HEK293 (cell line): Measurements from ENCODE around the gene WDR6.
A peak's percentile ranks its signal among the peaks of the same experiment; 100 is the strongest.

Experiments
- AEBP2 ChIP-seq: fragments of 450-650 bp; formaldehyde crosslinking; IDR thresholded peaks from 2 replicates; pipeline ENCODE4 v1.5.1; 2016; ENCODE audit warnings: missing biosample characterization, missing genetic modification characterization, borderline replicate concordance
- FEZF1 ChIP-seq: fragments of 450-650 bp; formaldehyde crosslinking; IDR thresholded peaks from 2 replicates; pipeline ENCODE4 v1.5.1; 2016; ENCODE audit warnings: missing biosample characterization, missing genetic modification characterization
- GLIS2 ChIP-seq: fragments of 450-650 bp; formaldehyde crosslinking; IDR thresholded peaks from 2 replicates; pipeline ENCODE4 v1.5.1; 2016; ENCODE audit warnings: missing biosample characterization, missing genetic modification characterization
- HOXC10 ChIP-seq: sonication (generic); formaldehyde crosslinking; IDR thresholded peaks from 2 replicates; pipeline ENCODE4 v1.8.1; 2023; ENCODE audit warnings: mild to moderate bottlenecking, missing genetic modification reagents
- KLF1 ChIP-seq: fragments of 450-650 bp; formaldehyde crosslinking; IDR thresholded peaks from 2 replicates; pipeline ENCODE4 v1.5.1; 2016; ENCODE audit warnings: missing biosample characterization, missing genetic modification characterization
- MEIS1 ChIP-seq: sonication (generic); formaldehyde crosslinking; IDR thresholded peaks from 2 replicates; pipeline ENCODE4 v1.8.1; 2022; ENCODE audit warnings: missing genetic modification reagents, mild to moderate bottlenecking, borderline replicate concordance
- MZF1 ChIP-seq: fragments of 450-650 bp; formaldehyde crosslinking; IDR thresholded peaks from 2 replicates; pipeline ENCODE4 v1.5.1; 2017; ENCODE audit warnings: missing biosample characterization, missing genetic modification characterization, borderline replicate concordance
- SP3 ChIP-seq: fragments of 450-650 bp; formaldehyde crosslinking; IDR thresholded peaks from 2 replicates; pipeline ENCODE4 v1.5.1; 2016; ENCODE audit warnings: missing biosample characterization, missing genetic modification characterization
- SP7 ChIP-seq: fragments of 450-650 bp; formaldehyde crosslinking; IDR thresholded peaks from 2 replicates; pipeline ENCODE4 v1.5.1; 2016; ENCODE audit warnings: missing biosample characterization, missing genetic modification characterization
- YY2 ChIP-seq: fragments of 450-650 bp; formaldehyde crosslinking; IDR thresholded peaks from 2 replicates; pipeline ENCODE4 v1.5.1; 2016; ENCODE audit warnings: missing biosample characterization, missing genetic modification characterization
- ZBTB17 ChIP-seq: fragments of 450-650 bp; formaldehyde crosslinking; IDR thresholded peaks from 2 replicates; pipeline ENCODE4 v1.5.1; 2016; ENCODE audit warnings: missing biosample characterization, missing genetic modification characterization
- ZBTB6 ChIP-seq: fragments of 450-650 bp; formaldehyde crosslinking; IDR thresholded peaks from 2 replicates; pipeline ENCODE4 v1.5.1; 2017; ENCODE audit warnings: missing biosample characterization, missing genetic modification characterization
- ZBTB8A ChIP-seq: fragments of 450-650 bp; formaldehyde crosslinking; IDR thresholded peaks from 2 replicates; pipeline ENCODE4 v1.5.1; 2016; ENCODE audit warnings: missing biosample characterization, missing genetic modification characterization
- ZFP69B ChIP-seq: fragments of 450-650 bp; formaldehyde crosslinking; IDR thresholded peaks from 2 replicates; pipeline ENCODE4 v1.5.1; 2016; ENCODE audit warnings: missing biosample characterization, missing genetic modification characterization
- ZNF112 ChIP-seq: fragments of 450-650 bp; formaldehyde crosslinking; IDR thresholded peaks from 2 replicates; pipeline ENCODE4 v1.5.0; 2017; ENCODE audit warnings: missing biosample characterization, missing genetic modification characterization
- ZNF121 ChIP-seq: fragments of 450-650 bp; formaldehyde crosslinking; IDR thresholded peaks from 2 replicates; pipeline ENCODE4 v1.5.1; 2016; ENCODE audit warnings: missing biosample characterization, missing genetic modification characterization
- ZNF140 ChIP-seq: fragments of 450-650 bp; formaldehyde crosslinking; IDR thresholded peaks from 2 replicates; pipeline ENCODE4 v1.5.1; 2016; ENCODE audit warnings: missing biosample characterization, missing genetic modification characterization
- ZNF202 ChIP-seq: fragments of 450-650 bp; formaldehyde crosslinking; IDR thresholded peaks from 2 replicates; pipeline ENCODE4 v1.5.1; 2016; ENCODE audit warnings: missing biosample characterization, missing genetic modification characterization, borderline replicate concordance
- ZNF311 ChIP-seq: fragments of 450-650 bp; formaldehyde crosslinking; IDR thresholded peaks from 2 replicates; pipeline ENCODE4 v1.5.1; 2017; ENCODE audit warnings: missing biosample characterization, missing genetic modification characterization, borderline replicate concordance
- ZNF341 ChIP-seq: fragments of 450-650 bp; formaldehyde crosslinking; IDR thresholded peaks from 2 replicates; pipeline ENCODE4; 2016; ENCODE audit warnings: low read depth, missing biosample characterization, missing genetic modification characterization
- ZNF37A ChIP-seq: fragments of 450-650 bp; IDR thresholded peaks from 2 replicates; pipeline ENCODE4 v1.5.1; 2018; ENCODE audit warnings: missing biosample characterization, missing genetic modification characterization
- ZNF404 ChIP-seq: fragments of 450-650 bp; formaldehyde crosslinking; IDR thresholded peaks from 2 replicates; pipeline ENCODE4 v1.5.1; 2017; ENCODE audit warnings: missing biosample characterization, missing genetic modification characterization
- ZNF416 ChIP-seq: fragments of 450-650 bp; formaldehyde crosslinking; IDR thresholded peaks from 2 replicates; pipeline ENCODE4 v1.5.1; 2016; ENCODE audit warnings: missing biosample characterization, missing genetic modification characterization
- ZNF423 ChIP-seq: fragments of 450-650 bp; formaldehyde crosslinking; IDR thresholded peaks from 2 replicates; pipeline ENCODE4 v1.5.1; 2016; ENCODE audit warnings: missing biosample characterization, missing genetic modification characterization
- ZNF473 ChIP-seq: fragments of 450-650 bp; formaldehyde crosslinking; IDR thresholded peaks from 2 replicates; pipeline ENCODE4 v1.5.1; 2017; ENCODE audit warnings: missing biosample characterization, missing genetic modification characterization
- ZNF501 ChIP-seq: fragments of 450-650 bp; formaldehyde crosslinking; IDR thresholded peaks from 2 replicates; pipeline ENCODE4 v1.5.1; 2016; ENCODE audit warnings: missing biosample characterization, missing genetic modification characterization
- ZNF548 ChIP-seq: fragments of 450-650 bp; formaldehyde crosslinking; IDR thresholded peaks from 2 replicates; pipeline ENCODE4 v1.5.1; 2016; ENCODE audit warnings: missing biosample characterization, missing genetic modification characterization
- ZNF585B ChIP-seq: fragments of 450-650 bp; formaldehyde crosslinking; IDR thresholded peaks from 2 replicates; pipeline ENCODE4 v1.5.1; 2016; ENCODE audit warnings: missing biosample characterization, missing genetic modification characterization
- ZNF621 ChIP-seq: fragments of 450-650 bp; formaldehyde crosslinking; IDR thresholded peaks from 2 replicates; pipeline ENCODE4 v1.5.1; 2017; ENCODE audit warnings: missing biosample characterization, missing genetic modification characterization
- ZNF624 ChIP-seq: fragments of 450-650 bp; formaldehyde crosslinking; IDR thresholded peaks from 2 replicates; pipeline ENCODE4 v1.5.1; 2017; ENCODE audit warnings: missing biosample characterization, missing genetic modification characterization
- ZNF660 ChIP-seq: fragments of 450-650 bp; IDR thresholded peaks from 2 replicates; pipeline ENCODE4 v1.5.1; 2018; ENCODE audit warnings: missing biosample characterization, mild to moderate bottlenecking, missing genetic modification characterization
- ZNF664 ChIP-seq: fragments of 450-650 bp; formaldehyde crosslinking; IDR thresholded peaks from 2 replicates; pipeline ENCODE4 v1.5.1; 2016; ENCODE audit warnings: missing biosample characterization, missing genetic modification characterization
- ZNF704 ChIP-seq: fragments of 450-650 bp; formaldehyde crosslinking; IDR thresholded peaks from 2 replicates; pipeline ENCODE4 v1.5.1; 2016; ENCODE audit warnings: missing biosample characterization, missing genetic modification characterization
- ZNF747 ChIP-seq: fragments of 450-650 bp; formaldehyde crosslinking; IDR thresholded peaks from 2 replicates; pipeline ENCODE4 v1.5.1; 2016; ENCODE audit warnings: missing biosample characterization, missing genetic modification characterization
- ZNF791 ChIP-seq: fragments of 450-650 bp; formaldehyde crosslinking; IDR thresholded peaks from 2 replicates; pipeline ENCODE4 v1.5.1; 2016; ENCODE audit warnings: missing biosample characterization, missing genetic modification characterization
- TF ChIP-seq, protein P1 (sequence below): fragments of 450-650 bp; formaldehyde crosslinking; IDR thresholded peaks from 2 replicates; pipeline ENCODE4 v1.5.1; 2016; ENCODE audit warnings: missing biosample characterization, missing genetic modification characterization
- TF ChIP-seq, protein P2 (sequence below): fragments of 450-650 bp; formaldehyde crosslinking; IDR thresholded peaks from 2 replicates; pipeline ENCODE4 v1.5.1; 2016; ENCODE audit warnings: missing biosample characterization, missing genetic modification characterization

WDR6 gene

DNA sequence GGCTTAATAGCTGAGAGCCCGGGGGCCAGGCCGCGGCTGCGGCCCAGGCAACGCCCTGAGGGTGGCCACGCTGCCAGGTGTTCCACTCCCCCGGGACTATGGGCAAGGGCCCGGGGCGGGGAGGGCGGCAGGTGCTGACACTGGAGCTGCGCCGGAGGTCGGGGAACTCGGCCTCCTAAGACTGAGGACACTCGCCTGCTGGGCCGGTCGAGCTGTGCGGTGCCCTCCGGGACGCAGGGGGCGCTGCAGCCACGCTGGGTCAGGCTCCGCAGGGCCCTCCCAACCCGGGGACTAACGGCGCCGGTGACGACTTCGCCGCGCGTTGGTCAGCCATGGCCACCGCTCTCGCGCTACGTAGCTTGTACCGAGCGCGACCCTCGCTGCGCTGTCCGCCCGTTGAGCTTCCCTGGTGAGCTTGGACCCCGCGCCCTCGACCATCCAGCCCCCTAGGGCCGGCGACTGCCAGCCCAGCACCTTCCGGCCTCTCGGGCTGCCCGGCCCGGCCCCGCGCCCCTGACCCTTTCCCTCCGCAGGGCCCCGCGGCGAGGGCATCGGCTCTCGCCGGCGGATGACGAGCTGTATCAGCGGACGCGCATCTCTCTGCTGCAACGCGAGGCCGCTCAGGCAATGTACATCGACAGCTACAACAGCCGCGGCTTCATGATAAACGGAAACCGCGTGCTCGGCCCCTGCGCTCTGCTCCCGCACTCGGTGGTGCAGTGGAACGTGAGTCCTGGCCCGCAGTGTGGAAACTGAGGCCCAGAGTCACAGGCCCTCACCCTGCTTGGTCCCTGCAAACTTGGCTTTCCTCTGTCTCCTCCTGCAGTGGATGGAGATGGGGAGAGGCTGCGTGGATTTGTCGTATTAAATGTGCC, 14.9 kb downstream of the WDR6 start, which contains the start of gene NDUFAF3 (continued):
- TF ChIP-seq ZNF121 = no peak
- TF ChIP-seq ZNF664 (tag by site-specific recombination) = no peak
- no peak for TF ChIP-seq ZNF585B (tag by site-specific recombination)
- TF ChIP-seq ZNF660 (tag by site-specific recombination) = peak; percentile 87
- no peak for TF ChIP-seq ZNF791
- TF ChIP-seq AEBP2 (tag by site-specific recombination) = no peak
- peak; percentile 44 for TF ChIP-seq ZNF341 (tag by site-specific recombination)
- no peak; the same call in none of the 2 replicates for TF ChIP-seq ZFP69B (tag by site-specific recombination)
- TF ChIP-seq, protein P1, sequence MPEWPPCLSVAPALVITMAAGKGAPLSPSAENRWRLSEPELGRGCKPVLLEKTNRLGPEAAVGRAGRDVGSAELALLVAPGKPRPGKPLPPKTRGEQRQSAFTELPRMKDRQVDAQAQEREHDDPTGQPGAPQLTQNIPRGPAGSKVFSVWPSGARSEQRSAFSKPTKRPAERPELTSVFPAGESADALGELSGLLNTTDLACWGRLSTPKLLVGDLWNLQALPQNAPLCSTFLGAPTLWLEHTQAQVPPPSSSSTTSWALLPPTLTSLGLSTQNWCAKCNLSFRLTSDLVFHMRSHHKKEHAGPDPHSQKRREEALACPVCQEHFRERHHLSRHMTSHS = no peak
- TF ChIP-seq ZBTB8A = peak; percentile 76
- no peak; the same call in 1 of the 2 replicates for TF ChIP-seq FEZF1
- TF ChIP-seq ZNF704 (tag by site-specific recombination) = 0 out of 2 replicates have a peak, but pooled peaks have one; percentile 7
- no peak for TF ChIP-seq ZNF747
- TF ChIP-seq YY2 = peak; percentile 70
- peak; percentile 65 for TF ChIP-seq KLF1
- TF ChIP-seq ZBTB17 (tag by site-specific recombination) = peak; percentile 30; the same call in 1 of the 2 replicates
- no peak for TF ChIP-seq MEIS1 (CRISPR knock-in tag)
- TF ChIP-seq, protein P2, sequence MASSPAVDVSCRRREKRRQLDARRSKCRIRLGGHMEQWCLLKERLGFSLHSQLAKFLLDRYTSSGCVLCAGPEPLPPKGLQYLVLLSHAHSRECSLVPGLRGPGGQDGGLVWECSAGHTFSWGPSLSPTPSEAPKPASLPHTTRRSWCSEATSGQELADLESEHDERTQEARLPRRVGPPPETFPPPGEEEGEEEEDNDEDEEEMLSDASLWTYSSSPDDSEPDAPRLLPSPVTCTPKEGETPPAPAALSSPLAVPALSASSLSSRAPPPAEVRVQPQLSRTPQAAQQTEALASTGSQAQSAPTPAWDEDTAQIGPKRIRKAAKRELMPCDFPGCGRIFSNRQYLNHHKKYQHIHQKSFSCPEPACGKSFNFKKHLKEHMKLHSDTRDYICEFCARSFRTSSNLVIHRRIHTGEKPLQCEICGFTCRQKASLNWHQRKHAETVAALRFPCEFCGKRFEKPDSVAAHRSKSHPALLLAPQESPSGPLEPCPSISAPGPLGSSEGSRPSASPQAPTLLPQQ = peak; percentile 86
- peak; percentile 80 for TF ChIP-seq SP7
- no peak for TF ChIP-seq ZNF548 (tag by site-specific recombination)
- no peak for TF ChIP-seq ZNF624
- TF ChIP-seq ZBTB6 = 0 out of 2 replicates have a peak, but pooled peaks have one; percentile 65
- TF ChIP-seq ZNF140 (tag by site-specific recombination) = no peak
- peak; percentile 87 for TF ChIP-seq ZNF501 (tag by site-specific recombination)
- TF ChIP-seq ZNF404 (tag by site-specific recombination) = no peak
- TF ChIP-seq ZNF311 (tag by site-specific recombination) = no peak
- TF ChIP-seq ZNF423 (tag by site-specific recombination) = peak; percentile 91
- no peak for TF ChIP-seq ZNF37A
- no peak for TF ChIP-seq ZNF416 (tag by site-specific recombination)
- peak; percentile 60; the same call in 1 of the 2 replicates for TF ChIP-seq ZNF473 (tag by site-specific recombination)
- TF ChIP-seq GLIS2 (tag by site-specific recombination) = peak; percentile 90
- TF ChIP-seq HOXC10 (CRISPR knock-in tag) = 0 out of 2 replicates have a peak, but pooled peaks have one; percentile 34
- no peak for TF ChIP-seq ZNF621
- no peak for TF ChIP-seq ZNF112 (tag by site-specific recombination)
- peak; percentile 78 for TF ChIP-seq SP3 (tag by site-specific recombination)
- TF ChIP-seq MZF1 (tag by site-specific recombination) = peak; percentile 46; the same call in 1 of the 2 replicates
- TF ChIP-seq ZNF202 = no peak
